ENCODE results near the gene MEGF8. TPM values are rescaled to one million over a fixed set of nuclear protein-coding genes. Genes with fewer than 3 reads are reported as not detected.

The MEGF8 gene
- total and polyA plus RNA-seq, 2 of the 13 experiments (the other 11 are each of a cell fraction or from before 2014, with no cell fraction given), result 4.0 to 8.8 TPM

GRCh38 chr19:42313096-42313839, 12.2 kb upstream of the MEGF8 start, which contains the start of gene TMEM145 (continued):
- TF ChIP-seq ZSCAN21 (CRISPR knock-in tag; IDR thresholded peaks at IDR 0.05; ENCODE audit: borderline replicate concordance) (peak; percentile 58; the same call in 1 of the 2 replicates), IRX3 (CRISPR knock-in tag; IDR thresholded peaks at IDR 0.05; ENCODE audit: borderline replicate concordance, low read depth) (peak; percentile 66; the same call in 1 of the 2 replicates), U2AF2 (IDR thresholded peaks at IDR 0.05; ENCODE audit: low read depth, low read length) (no peak), ZNF589 (CRISPR knock-in tag; conservative IDR thresholded peaks at IDR 0.05) (0 out of 2 replicates have a peak, but pooled peaks have one; percentile 20), FOXM1 (CRISPR knock-in tag; IDR thresholded peaks at IDR 0.05) (no peak), HNRNPK (IDR thresholded peaks at IDR 0.05; ENCODE audit: low read depth, low read length, poor library complexity, severe bottlenecking) (peak; percentile 23), ZNF563 (CRISPR knock-in tag; IDR thresholded peaks at IDR 0.05) (peak; percentile 17; the same call in 1 of the 2 replicates), MIER2 (CRISPR knock-in tag; IDR thresholded peaks at IDR 0.05) (peak; percentile 88), ZNF18 (CRISPR knock-in tag; IDR thresholded peaks at IDR 0.05; ENCODE audit: insufficient replicate concordance) (no peak), ZNF446 (CRISPR knock-in tag; IDR thresholded peaks at IDR 0.05) (peak; percentile 83), MAFF (IDR thresholded peaks at IDR 0.05; ENCODE audit: low read depth, low read length) (no peak), TMF1 (CRISPR knock-in tag; IDR thresholded peaks at IDR 0.05; ENCODE audit: low read depth) (0 out of 2 replicates have a peak, but pooled peaks have one; percentile 33), SALL1 (CRISPR knock-in tag; IDR thresholded peaks at IDR 0.05) (peak; percentile 36; the same call in 1 of the 2 replicates), CTCF (CRISPR knock-in tag; IDR thresholded peaks at IDR 0.05) (peak; percentile 45), KDM5B (CRISPR knock-in tag; IDR thresholded peaks at IDR 0.05; ENCODE audit: borderline replicate concordance) (0 out of 2 replicates have a peak, but pooled peaks have one; percentile 15), RAD21 (CRISPR knock-in tag; IDR thresholded peaks at IDR 0.05) (peak; percentile 62; the same call in 1 of the 2 replicates), MLX (CRISPR knock-in tag; IDR thresholded peaks at IDR 0.05) (no peak), GABPB1 (CRISPR knock-in tag; IDR thresholded peaks at IDR 0.05) (peak; percentile 33; the same call in 1 of the 2 replicates), NFKB2 (CRISPR knock-in tag; IDR thresholded peaks at IDR 0.05; ENCODE audit: borderline replicate concordance) (no peak), ZNF607 (CRISPR knock-in tag; IDR thresholded peaks at IDR 0.05; ENCODE audit: borderline replicate concordance) (0 out of 2 replicates have a peak, but pooled peaks have one; percentile 36), ZBED4 (CRISPR knock-in tag; IDR thresholded peaks at IDR 0.05; ENCODE audit: borderline replicate concordance) (no peak), SAP130 (CRISPR knock-in tag; IDR thresholded peaks at IDR 0.05; ENCODE audit: low read depth) (peak; percentile 50)
